HG03442 (cell line): ENCODE measurements around the gene PLCB3.

Experiments used
- ATAC-seq: cut with Tn5 transposase; IDR thresholded peaks from one replicate; pipeline ENCODE4 v1.9.1; 2021; ENCODE audit warnings: mild to moderate bottlenecking, moderate library complexity; ENCODE audit not compliant: unreplicated experiment

Gene PLCB3

DNA sequence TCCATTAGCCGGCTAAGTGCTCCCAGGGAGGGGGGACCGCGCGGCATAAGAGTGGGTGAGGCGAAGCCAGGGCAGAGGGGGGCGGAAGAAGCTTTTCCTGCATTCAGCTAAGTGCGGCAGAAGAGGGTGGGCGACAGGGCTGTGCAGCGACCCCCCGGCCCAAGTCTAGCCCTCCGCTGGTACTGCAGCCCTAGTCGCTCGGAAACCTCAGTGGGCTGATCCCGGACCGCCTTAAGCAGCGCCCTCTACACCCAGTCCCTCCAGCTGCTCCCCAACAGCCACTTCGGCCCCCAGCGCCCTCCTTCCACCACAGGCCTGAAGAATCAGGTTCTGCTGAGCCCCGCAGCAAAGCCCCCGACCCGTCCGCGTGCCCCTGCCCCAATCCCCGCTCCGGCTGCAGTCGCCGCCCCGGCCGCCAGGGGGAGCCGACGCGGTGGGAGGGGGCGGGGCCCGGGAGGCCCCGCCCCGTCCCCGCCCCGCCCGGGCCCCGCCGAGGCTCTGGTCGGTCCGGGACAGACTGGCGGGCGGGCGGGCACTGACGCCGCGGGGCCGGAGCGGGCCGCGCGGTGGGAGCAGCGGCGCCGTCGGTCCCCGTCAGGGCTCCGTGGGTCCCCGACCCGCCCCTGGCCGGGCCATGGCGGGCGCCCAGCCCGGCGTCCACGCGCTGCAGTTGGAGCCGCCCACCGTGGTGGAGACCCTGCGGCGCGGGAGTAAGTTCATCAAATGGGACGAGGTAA lies at the start of gene PLCB3:
Gene PLCB3, plus strand, starts transcription at position 515 of the 737 bp plus-strand sequence. Its CDS starts 120 bp downstream, at position 635.
- ATAC-seq, result peak; percentile 48

GRCh38 chr11:64201543-64201942 lies 49.8 kb upstream of the PLCB3 start:
- ATAC-seq, result no peak

GRCh38 chr11:64202992-64203391 lies 48.3 kb upstream of the PLCB3 start:
- ATAC-seq, result no peak

- ATAC-seq, result no peak
Measured at GRCh38 chr11:64203421-64204079, 47.8 kb upstream of the PLCB3 start.

- no peak for ATAC-seq
Measured at GRCh38 chr11:64204080-64204440, 47.3 kb upstream of the PLCB3 start.

- no peak for ATAC-seq
Measured at GRCh38 chr11:64204464-64204989, 46.8 kb upstream of the PLCB3 start.

GRCh38 chr11:64206457-64207255 lies 44.7 kb upstream of the PLCB3 start, which contains the start of gene FERMT3:
Gene FERMT3 (plus strand): TSS chr11:64206721. CDS start chr11:64207365, 644 bp downstream.
- peak; percentile 6 for ATAC-seq

GRCh38 chr11:64207256-64208085 lies 43.9 kb upstream of the PLCB3 start:
- ATAC-seq, result peak; percentile 47

DNA sequence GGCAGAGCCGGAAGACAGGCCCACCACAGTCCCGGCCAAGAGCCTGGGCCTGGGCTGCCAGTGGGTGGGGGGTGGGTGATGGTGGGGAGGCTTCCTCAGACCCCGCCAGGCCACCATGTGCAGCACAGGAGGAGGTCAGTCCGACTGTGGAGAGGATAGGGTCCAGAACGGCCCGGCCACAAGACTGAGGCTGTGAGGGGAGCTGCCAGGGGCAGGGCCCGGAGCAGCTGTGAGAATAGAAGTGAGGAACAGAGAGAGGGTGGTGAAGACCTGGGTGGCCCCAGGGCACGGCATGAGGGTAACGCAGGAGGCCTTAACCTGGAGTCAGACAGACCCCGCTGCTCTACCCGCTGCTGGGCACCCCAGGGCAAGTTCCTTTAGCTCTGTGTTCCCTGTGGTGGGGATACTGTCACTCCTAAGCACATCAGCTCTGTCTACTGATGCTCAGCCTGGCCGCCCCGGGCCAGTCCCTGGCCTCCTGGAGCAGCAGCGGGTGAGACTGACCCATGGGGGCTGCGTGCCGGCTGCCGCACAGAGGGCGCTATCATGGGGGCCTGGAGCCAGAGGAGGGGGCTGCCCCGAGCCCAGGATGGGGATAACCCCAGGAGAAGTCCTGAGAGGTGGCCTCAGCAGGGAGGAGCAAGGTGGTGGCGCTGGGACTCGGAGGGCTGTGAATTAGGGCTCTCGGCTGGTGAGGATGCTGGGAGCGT lies 43.1 kb upstream of the PLCB3 start:
- no peak for ATAC-seq

GRCh38 chr11:64208796-64209562 lies 42.4 kb upstream of the PLCB3 start:
- no peak for ATAC-seq

GRCh38 chr11:64209563-64209843 lies 41.8 kb upstream of the PLCB3 start:
- ATAC-seq, result no peak

- no peak for ATAC-seq
Measured at GRCh38 chr11:64210301-64211020, 40.9 kb upstream of the PLCB3 start.

DNA sequence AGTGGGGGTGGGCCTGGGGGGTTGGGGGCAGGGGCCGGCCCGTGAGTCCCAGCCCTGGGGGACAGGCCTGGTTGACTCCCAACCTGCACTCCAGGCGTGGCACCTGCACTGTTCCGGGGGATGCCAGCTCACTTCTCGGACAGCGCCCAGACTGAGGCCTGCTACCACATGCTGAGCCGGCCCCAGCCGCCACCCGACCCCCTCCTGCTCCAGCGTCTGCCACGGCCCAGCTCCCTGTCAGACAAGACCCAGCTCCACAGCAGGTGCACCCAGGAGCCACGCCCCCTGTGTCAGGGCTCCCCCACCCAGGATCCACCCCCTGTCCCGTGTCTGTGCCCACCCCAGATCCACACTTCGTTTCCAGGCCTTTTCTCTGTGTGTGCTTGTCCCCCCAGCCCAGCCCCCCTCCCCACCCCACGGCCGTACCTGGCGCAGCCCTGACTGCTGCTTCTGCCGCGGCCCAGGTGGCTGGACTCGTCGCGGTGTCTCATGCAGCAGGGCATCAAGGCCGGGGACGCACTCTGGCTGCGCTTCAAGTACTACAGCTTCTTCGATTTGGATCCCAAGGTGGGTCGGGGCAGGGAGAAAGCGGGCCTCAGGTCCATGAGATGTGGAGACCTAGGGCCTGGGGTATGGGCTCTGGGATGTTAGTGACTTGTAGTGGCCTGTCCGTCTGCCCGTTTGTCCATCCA lies 40.0 kb upstream of the PLCB3 start:
- ATAC-seq, result no peak

DNA sequence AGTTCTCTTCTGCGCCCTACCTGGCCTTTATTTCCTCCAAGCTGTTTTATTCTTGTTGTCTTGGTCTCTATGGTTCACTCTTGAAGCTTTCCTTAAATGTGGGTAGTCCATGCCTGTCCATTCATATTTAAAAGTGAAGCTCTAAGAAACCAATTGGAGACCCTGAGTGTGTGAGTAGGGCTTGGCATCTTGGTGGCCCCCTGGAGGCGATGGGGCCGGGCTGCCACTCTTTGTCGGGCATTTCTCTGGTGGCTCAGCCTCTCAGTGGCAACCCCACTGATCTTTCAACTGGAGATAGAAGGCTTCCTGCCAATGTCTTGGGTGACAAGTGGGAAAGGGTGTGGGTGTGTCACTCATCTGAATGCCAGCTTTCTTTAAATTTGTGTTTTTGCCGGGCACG lies 34.5 kb upstream of the PLCB3 start:
- no peak for ATAC-seq

- no peak for ATAC-seq
Measured at GRCh38 chr11:64218628-64219353, 32.5 kb upstream of the PLCB3 start.

- ATAC-seq, result no peak
Measured at GRCh38 chr11:64219354-64219684, 32.0 kb upstream of the PLCB3 start.

DNA sequence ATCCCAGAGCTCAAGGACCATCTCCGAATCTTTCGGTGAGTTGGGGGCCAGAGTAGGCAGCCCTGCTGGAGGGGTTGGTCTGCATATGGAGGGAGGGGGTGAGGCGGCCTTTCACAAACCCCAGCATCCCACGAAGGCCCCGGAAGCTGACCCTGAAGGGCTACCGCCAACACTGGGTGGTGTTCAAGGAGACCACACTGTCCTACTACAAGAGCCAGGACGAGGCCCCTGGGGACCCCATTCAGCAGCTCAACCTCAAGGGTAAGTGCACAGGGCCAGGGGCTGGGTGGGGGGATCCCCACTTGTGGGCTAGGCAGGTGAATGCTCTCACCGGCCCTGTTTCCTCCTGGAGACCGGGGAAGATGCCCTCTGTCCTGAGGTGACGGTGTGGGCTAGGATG lies 31.6 kb upstream of the PLCB3 start:
- no peak for ATAC-seq

- no peak for ATAC-seq
Measured at GRCh38 chr11:64220271-64220670, 31.1 kb upstream of the PLCB3 start.
